ENCODE results near the gene DCP2. TPM values are rescaled to one million over a fixed set of nuclear protein-coding genes. Genes with fewer than 3 reads are reported as not detected.
A peak's percentile ranks its signal among the peaks of the same experiment; 100 is the strongest.

Gene DCP2
- total and polyA plus RNA-seq, 4 donors = 9.5 to 91.5 (median 29.5) TPM

DNA sequence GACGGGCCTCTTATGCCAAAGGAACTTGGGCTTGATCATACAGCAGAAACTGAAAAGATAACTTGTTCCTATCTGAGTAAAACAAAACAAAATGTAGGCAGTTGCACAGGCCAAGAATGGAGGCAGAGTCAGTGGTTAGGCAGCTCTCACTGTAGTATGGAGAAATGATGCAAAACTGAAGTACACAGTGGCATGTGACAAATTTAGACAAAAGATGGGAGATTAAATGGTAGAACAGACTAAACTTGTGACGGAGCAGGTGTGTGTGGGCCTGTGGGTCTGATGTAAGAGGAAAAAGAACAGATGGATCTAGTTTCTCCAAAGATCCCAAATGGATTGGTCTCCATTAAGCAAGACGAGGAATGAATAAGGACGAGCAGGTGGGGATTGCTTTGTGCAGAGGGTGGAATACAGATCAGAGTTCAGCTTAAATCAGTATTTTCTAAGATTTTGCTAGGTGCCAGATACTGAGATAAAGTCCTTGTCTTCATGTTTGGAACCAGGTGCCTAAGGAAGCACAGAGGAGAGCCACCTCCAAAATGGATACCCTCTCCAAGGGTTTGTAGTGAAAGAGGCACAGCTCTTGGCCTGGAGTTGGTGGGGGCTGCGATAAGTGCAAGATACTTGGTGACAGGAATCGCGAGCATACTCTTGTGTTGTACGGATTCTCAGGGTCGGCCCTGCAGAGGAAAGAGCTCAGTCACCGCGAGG, 722 bp upstream of the DCP2 start:
- 35 to 38% methylated on average over 11 of the region's 11 CpGs for WGBS, 2 donors
- Histone ChIP-seq H3K4me1 (ENCODE audit: control insufficient read depth in 5 of 5, insufficient read depth in 5 of 5, low read length in 5 of 5) (peaks cover 0 to 28% (median 2%) of the 10 kb centered on the region in 5 donors), H3K9ac (ENCODE audit: insufficient read depth in 1 of 2, low read length in 2 of 2) (peak overlapping the region in 1 of 2 donors; percentile 84), H3K27me3 (ENCODE audit: control insufficient read depth in 3 of 3, insufficient read depth in 3 of 3, low read length in 2 of 3) (no peaks in the 10 kb centered on the region), H3K36me3 (ENCODE audit: control insufficient read depth in 4 of 4, insufficient read depth in 4 of 4, low read length in 4 of 4) (peaks cover 0 to 3% (median 0%) of the 10 kb centered on the region in 4 donors), H3K9me3 (ENCODE audit: control insufficient read depth in 4 of 4, insufficient read depth in 3 of 4, low read length in 3 of 4) (no peaks in the 10 kb centered on the region), H3K4me3 (peak overlapping the region; percentile 51), H3K27ac (ENCODE audit: low read depth in 1 of 2, low read length in 1 of 2) (peak overlapping the region; percentile 74 to 84)
- ATAC-seq (ENCODE audit: insufficient read depth, low FRiP score) (peak; percentile 12), DNase-seq (no peak)
- TF ChIP-seq, protein P1, sequence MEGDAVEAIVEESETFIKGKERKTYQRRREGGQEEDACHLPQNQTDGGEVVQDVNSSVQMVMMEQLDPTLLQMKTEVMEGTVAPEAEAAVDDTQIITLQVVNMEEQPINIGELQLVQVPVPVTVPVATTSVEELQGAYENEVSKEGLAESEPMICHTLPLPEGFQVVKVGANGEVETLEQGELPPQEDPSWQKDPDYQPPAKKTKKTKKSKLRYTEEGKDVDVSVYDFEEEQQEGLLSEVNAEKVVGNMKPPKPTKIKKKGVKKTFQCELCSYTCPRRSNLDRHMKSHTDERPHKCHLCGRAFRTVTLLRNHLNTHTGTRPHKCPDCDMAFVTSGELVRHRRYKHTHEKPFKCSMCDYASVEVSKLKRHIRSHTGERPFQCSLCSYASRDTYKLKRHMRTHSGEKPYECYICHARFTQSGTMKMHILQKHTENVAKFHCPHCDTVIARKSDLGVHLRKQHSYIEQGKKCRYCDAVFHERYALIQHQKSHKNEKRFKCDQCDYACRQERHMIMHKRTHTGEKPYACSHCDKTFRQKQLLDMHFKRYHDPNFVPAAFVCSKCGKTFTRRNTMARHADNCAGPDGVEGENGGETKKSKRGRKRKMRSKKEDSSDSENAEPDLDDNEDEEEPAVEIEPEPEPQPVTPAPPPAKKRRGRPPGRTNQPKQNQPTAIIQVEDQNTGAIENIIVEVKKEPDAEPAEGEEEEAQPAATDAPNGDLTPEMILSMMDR (IDR thresholded peaks at IDR 0.05; ENCODE audit: control extremely low read depth, extremely low read depth) = no peak

DNA sequence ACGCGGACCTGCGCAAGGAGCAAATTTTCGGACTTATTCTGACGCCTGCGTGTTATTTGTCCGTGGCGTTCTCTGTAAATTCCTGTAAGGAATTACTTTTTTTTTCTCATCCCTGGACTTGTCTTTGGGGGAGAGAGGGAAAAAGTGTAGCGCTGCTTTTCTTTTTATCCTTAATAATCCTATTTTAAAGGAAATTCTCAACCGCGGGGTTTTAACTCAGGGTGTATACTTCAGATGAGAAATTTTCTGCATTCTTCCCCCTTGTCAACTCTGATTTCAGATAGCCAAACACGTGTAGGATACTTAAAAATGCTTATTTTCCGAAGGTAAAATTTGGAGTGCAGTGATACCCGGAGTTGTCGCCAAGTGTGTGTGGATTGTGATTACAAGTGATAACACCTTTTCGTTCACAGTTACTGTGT, 853 bp downstream of the DCP2 start:
- Histone ChIP-seq H3K4me3 (peak overlapping the region; percentile 84), H3K27ac (ENCODE audit: low read depth in 1 of 2, low read length in 1 of 2) (peak overlapping the region; percentile 90 to 97), H3K36me3 (ENCODE audit: control insufficient read depth in 4 of 4, insufficient read depth in 4 of 4, low read length in 4 of 4) (peaks cover 0 to 8% (median 4%) of the 10 kb centered on the region in 4 donors), H3K9ac (ENCODE audit: insufficient read depth in 1 of 2, low read length in 2 of 2) (peak overlapping the region; percentile 69 to 76), H3K9me3 (ENCODE audit: control insufficient read depth in 4 of 4, insufficient read depth in 3 of 4, low read length in 3 of 4) (no peaks in the 10 kb centered on the region), H3K27me3 (ENCODE audit: control insufficient read depth in 3 of 3, insufficient read depth in 3 of 3, low read length in 2 of 3) (no peaks in the 10 kb centered on the region), H3K4me1 (ENCODE audit: control insufficient read depth in 5 of 5, insufficient read depth in 5 of 5, low read length in 5 of 5) (peaks cover 0 to 28% (median 3%) of the 10 kb centered on the region in 5 donors)
- peak in 2 of 3 donors; percentile 40 to 63 for DNase-seq
- TF ChIP-seq, protein P1 (IDR thresholded peaks at IDR 0.05; ENCODE audit: control extremely low read depth, extremely low read depth) = no peak
- ATAC-seq (ENCODE audit: insufficient read depth, low FRiP score) = no peak
- 0 to 1% methylated on average over 16 of the region's 16 CpGs for WGBS, 2 donors

DNA sequence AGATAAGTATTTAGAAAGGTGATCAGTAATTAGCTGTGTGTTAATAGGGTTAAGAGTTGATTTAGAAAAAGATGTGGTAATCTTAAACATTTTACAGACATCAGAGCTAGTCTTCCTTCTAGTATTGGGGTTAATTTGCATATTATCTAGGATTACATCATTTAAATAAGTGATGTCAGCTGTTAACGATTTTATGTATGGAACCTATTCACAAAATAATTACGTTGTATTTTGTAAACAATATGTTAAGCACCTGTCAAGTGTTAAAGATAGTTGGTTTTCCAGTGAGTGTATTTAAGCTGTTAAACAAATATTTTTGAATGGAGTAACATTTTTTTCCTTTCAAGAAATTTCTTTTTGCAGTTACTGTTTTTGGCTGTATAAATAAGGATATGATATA, 2.2 kb downstream of the DCP2 start:
- H3K4me3 ChIP-seq = no peak overlapping the region
- no peak overlapping the region for H3K27ac ChIP-seq (ENCODE audit: low read depth in 1 of 2, low read length in 1 of 2)
- peaks cover 0 to 8% (median 4%) of the 10 kb centered on the region in 4 donors for H3K36me3 ChIP-seq (ENCODE audit: control insufficient read depth in 4 of 4, insufficient read depth in 4 of 4, low read length in 4 of 4)
- peaks cover 0 to 28% (median 10%) of the 10 kb centered on the region in 5 donors for H3K4me1 ChIP-seq (ENCODE audit: control insufficient read depth in 5 of 5, insufficient read depth in 5 of 5, low read length in 5 of 5)
- H3K9ac ChIP-seq (ENCODE audit: insufficient read depth in 1 of 2, low read length in 2 of 2) = no peak overlapping the region
- H3K27me3 ChIP-seq (ENCODE audit: control insufficient read depth in 3 of 3, insufficient read depth in 3 of 3, low read length in 2 of 3) = no peaks in the 10 kb centered on the region
- DNase-seq (peak in 1 of 3 donors; percentile 29), ATAC-seq (ENCODE audit: insufficient read depth, low FRiP score) (no peak)
- H3K9me3 ChIP-seq (ENCODE audit: control insufficient read depth in 4 of 4, insufficient read depth in 3 of 4, low read length in 3 of 4) = no peaks in the 10 kb centered on the region
- TF ChIP-seq, protein P1 (IDR thresholded peaks at IDR 0.05; ENCODE audit: control extremely low read depth, extremely low read depth) = no peak
- WGBS, 2 donors = 25 to 46% methylated on average over 2 of the region's 2 CpGs

Measured in lung (tissue), 12 donors.